T-helper 17 cell (primary cell): ENCODE results near the gene NOA1. TPM values are rescaled to one million over a fixed set of nuclear protein-coding genes. Genes with fewer than 3 reads are reported as not detected.
"Not testable (repeated sequence)": the region's sequence is repeated elsewhere in the genome, so short reads cannot be mapped to it uniquely, and the experiment has no call there.

Experiments
- ATAC-seq: fragments of 150-1000 bp; cut with Tn5 transposase; 2 replicates; pipeline ENCODE4 v1.10.0; 2021; ENCODE audit warnings: mild to moderate bottlenecking, moderate library complexity
- DNase-seq, 3 donors: peaks; one replicate each; pipeline versions ENCODE4 v3.0.0 to v3.0.0-alpha.2; 2020 to 2021
- H3K9me3 ChIP-seq: one replicate; pipeline ENCODE4 v1.7.0; 2013; ENCODE audit warnings: low read length, mild to moderate bottlenecking; ENCODE audit not compliant: control insufficient read depth, poor library complexity, severe bottlenecking
- H3K27ac Mint-ChIP-seq: one replicate; pipeline ENCODE4 v1.8.0; 2022; ENCODE audit warnings: mild to moderate bottlenecking, moderate library complexity, mixed read lengths
- H3K27me3 Mint-ChIP-seq: one replicate; pipeline ENCODE4 v1.8.0; 2022; ENCODE audit warnings: mixed read lengths
- H3K36me3 Mint-ChIP-seq: one replicate; pipeline ENCODE4 v1.8.0; 2022; ENCODE audit warnings: low read depth, mixed read lengths
- H3K4me1 Mint-ChIP-seq: one replicate; pipeline ENCODE4 v1.8.0; 2022; ENCODE audit warnings: mild to moderate bottlenecking, mixed read lengths
- H3K4me3 Mint-ChIP-seq: one replicate; pipeline ENCODE4 v1.8.0; 2022; ENCODE audit warnings: mild to moderate bottlenecking, moderate library complexity, mixed read lengths
- total RNA-seq, 4 donors: library from RNA in 2 of 4; stranded (reverse) in 2 of 4; gene quantifications; one replicate each; pipeline ENCODE4 v1.2.3 and lab custom pipeline; 2022 to 2026

Gene NOA1
- total RNA-seq, 2 donors from 2014 or later, result 15.1 to 15.6 TPM

DNA sequence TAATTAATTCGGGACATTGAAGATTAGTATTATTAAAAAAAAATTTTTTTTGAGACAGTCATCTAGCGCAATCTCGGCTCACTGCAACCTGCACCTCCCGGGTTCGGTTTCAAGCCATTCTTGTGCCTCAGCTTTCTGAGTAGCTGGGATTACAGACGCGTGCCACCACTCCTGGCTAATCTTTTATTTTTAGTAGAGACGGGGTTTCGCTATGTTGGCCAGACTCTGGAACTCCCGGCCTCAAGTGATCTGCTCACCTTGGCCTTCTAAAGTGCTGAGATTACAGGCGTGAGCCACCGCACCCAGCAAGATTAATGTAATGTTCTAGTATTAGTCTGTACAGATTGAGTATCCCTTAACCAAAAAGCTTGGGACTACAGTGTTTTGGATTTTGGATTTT is 37.0 kb downstream of the NOA1 start:
- ATAC-seq (no peak), DNase-seq (no peak)
- Mint-ChIP-seq H3K4me1 (peaks cover 6% of the 10 kb centered on the region), H3K27ac (no peak overlapping the region), H3K27me3 (no peaks in the 10 kb centered on the region), H3K4me3 (no peak overlapping the region), H3K36me3 (peaks cover 4% of the 10 kb centered on the region)
- H3K9me3 ChIP-seq, result no peaks in the 10 kb centered on the region

DNA sequence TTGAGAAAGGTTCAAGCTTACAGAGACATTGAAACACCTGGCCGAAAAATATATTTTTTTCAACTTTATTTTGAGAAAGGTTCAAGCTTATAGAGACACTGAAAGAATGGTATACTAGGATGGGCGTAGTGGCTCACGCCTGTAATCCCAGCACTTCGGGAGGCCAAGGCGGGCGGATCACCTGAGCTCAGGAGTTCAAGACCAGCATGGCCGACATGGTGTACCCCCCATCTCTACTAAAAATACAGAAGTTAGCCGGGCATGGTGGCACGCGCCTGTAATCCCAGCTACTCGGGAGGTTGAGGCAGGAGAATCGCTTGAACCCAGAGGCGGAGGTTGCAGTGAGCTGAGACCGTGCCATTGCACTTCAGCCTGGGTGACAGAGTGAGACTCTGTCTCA is 37.6 kb downstream of the NOA1 start:
- not testable (repeated sequence) for DNase-seq, H3K4me3 Mint-ChIP-seq, H3K4me1 Mint-ChIP-seq, ATAC-seq, H3K36me3 Mint-ChIP-seq, H3K9me3 ChIP-seq, H3K27ac Mint-ChIP-seq, H3K27me3 Mint-ChIP-seq

DNA sequence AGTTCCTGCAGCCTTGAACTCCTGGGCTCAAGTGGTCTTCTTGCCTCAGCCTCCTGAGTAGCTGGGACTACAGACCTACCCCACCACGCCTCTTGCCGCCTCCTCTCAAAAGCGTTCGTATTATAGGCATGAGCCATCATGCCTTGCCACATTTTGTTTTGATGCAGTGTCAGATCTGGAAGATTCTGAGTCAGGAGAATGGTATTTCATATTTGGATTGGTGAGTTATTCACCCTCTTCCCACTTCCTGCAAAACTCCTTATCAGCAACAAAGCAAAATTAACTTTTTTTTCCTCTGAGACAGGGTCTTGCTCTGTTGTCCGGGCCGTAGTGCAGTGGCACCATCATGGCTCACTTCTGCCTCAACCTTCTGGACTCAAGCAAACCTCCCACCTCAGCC is 40.1 kb downstream of the NOA1 start:
- Mint-ChIP-seq H3K36me3 (peaks cover 4% of the 10 kb centered on the region), H3K27me3 (no peaks in the 10 kb centered on the region), H3K27ac (peak overlapping the region; percentile 34), H3K4me3 (no peak overlapping the region), H3K4me1 (peaks cover 6% of the 10 kb centered on the region)
- DNase-seq (no peak), ATAC-seq (no peak)
- H3K9me3 ChIP-seq, result no peaks in the 10 kb centered on the region

DNA sequence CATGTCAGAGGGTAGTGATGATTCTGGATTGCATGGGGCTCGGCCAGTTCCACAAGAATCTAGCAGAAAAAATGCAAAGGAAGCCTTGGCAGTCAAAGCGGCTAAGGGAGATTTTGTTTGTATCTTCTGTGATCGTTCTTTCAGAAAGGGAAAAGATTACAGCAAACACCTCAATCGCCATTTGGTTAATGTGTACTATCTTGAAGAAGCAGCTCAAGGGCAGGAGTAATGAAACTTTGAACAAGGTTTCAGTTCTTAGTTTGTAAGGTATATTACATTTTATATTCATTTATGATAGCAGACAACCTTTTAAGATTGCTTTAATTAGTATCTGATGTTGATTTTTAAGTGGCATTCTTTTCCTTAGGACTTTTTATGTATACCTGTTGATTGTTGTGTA is 45.5 kb downstream of the NOA1 start:
- H3K36me3 Mint-ChIP-seq, result peaks cover 12% of the 10 kb centered on the region
- no peak overlapping the region for H3K4me3 Mint-ChIP-seq
- no peaks in the 10 kb centered on the region for H3K27me3 Mint-ChIP-seq

DNA sequence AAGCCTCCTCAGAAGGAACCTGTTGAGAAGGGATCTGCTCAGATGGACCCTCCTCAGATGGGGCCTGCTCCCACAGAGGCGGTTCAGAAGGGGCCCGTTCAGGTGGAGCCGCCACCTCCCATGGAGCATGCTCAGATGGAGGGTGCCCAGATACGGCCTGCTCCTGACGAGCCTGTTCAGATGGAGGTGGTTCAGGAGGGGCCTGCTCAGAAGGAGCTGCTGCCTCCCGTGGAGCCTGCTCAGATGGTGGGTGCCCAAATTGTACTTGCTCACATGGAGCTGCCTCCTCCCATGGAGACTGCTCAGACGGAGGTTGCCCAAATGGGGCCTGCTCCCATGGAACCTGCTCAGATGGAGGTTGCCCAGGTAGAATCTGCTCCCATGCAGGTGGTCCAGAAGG is 46.8 kb downstream of the NOA1 start:
- ATAC-seq, result no peak
- H3K27ac Mint-ChIP-seq, result no peak overlapping the region
- peaks cover 15% of the 10 kb centered on the region for H3K4me1 Mint-ChIP-seq
- DNase-seq, result no peak
- no peaks in the 10 kb centered on the region for H3K9me3 ChIP-seq
- peaks cover 12% of the 10 kb centered on the region for H3K36me3 Mint-ChIP-seq
- H3K27me3 Mint-ChIP-seq, result no peaks in the 10 kb centered on the region
- no peak overlapping the region for H3K4me3 Mint-ChIP-seq

More for the DNA sequence above, 45.5 kb downstream of the NOA1 start:
- ATAC-seq, result no peak
- H3K4me1 Mint-ChIP-seq, result peaks cover 15% of the 10 kb centered on the region
- no peaks in the 10 kb centered on the region for H3K9me3 ChIP-seq
- no peak overlapping the region for H3K27ac Mint-ChIP-seq
- no peak for DNase-seq

DNA sequence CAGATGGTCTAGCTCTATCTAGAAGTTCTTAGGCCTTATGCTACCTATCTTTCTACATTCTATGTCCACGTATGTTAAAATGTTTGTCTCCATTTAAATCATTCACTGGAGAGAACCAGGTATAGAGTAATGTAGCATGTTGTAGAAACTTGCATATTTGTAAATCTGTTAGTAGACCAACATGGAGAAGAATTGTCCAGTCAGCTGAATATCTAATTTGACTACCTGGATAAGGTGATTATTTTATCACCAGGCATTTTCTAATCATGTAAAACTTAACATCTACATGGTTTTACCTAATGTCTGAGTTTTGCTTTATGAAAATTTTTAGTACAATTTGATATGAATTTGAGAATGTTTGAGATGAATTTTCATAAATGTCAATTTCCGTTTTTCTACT is 50.2 kb downstream of the NOA1 start:
- DNase-seq, result no peak
- Mint-ChIP-seq H3K27me3 (no peaks in the 10 kb centered on the region), H3K36me3 (peaks cover 12% of the 10 kb centered on the region), H3K4me1 (peaks cover 15% of the 10 kb centered on the region), H3K4me3 (no peak overlapping the region), H3K27ac (no peak overlapping the region)
- no peak for ATAC-seq
- no peaks in the 10 kb centered on the region for H3K9me3 ChIP-seq

DNA sequence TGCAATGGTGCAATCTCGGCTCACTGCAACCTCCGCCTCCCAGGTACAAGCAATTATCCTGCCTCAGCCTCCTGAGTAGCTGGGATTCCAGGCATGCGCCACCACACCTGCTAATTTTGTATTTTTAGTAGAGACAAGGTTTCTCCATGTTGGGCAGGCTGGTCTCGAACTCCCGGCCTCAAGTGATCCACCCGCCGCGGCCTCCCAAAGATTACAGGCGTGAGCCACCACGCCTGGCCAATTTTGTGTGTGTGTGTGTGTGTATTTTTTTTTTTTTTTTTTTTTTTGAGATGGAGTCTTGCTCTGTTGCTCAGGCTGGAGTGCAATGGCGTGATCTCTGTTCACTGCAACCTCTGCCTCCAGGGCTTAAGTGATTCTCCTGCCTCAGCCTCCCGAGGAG is 62.4 kb downstream of the NOA1 start:
- H3K4me3 Mint-ChIP-seq, ATAC-seq, H3K27ac Mint-ChIP-seq: not testable (repeated sequence)

DNA sequence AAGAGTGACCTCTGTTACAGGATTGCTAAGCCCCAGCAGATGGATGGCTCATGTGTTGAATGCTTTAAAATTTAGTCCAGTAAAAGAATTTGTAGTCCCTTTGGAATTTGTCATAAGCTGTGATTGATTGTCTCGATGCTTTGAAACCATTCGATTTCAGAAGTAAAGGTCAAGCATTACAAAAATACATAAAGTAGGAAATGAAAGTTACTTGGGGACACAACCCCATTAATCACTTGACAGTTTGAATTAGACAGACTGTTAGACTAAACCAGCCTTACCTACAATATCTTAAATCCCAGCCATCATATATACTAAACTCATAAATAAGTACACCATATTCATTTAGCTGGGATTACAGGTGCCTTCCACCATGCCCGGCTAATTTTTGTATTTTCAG is 63.1 kb downstream of the NOA1 start:
- Mint-ChIP-seq H3K36me3 (no peaks in the 10 kb centered on the region), H3K27me3 (no peaks in the 10 kb centered on the region), H3K4me1 (peaks cover 38% of the 10 kb centered on the region), H3K4me3 (no peak overlapping the region), H3K27ac (no peak overlapping the region)
- DNase-seq (no peak), ATAC-seq (no peak)
- no peaks in the 10 kb centered on the region for H3K9me3 ChIP-seq

More for the DNA sequence above, 62.4 kb downstream of the NOA1 start:
- H3K9me3 ChIP-seq, DNase-seq, H3K27me3 Mint-ChIP-seq, H3K36me3 Mint-ChIP-seq: not testable (repeated sequence)
- peaks cover 33% of the 10 kb centered on the region for H3K4me1 Mint-ChIP-seq

Other genes starting within 250 kb of the NOA1 start
- gene SPINK2, start 155.9 kb downstream of the NOA1 start, total RNA-seq, result under 1 TPM in 1 of 2 donors, not detected in 1; 0.77 TPM
- gene REST, start 69.7 kb downstream of the NOA1 start, total RNA-seq, result 10 to 100 TPM; 56.6 to 66.3 TPM
- gene POLR2B, start 1.3 kb upstream of the NOA1 start, total RNA-seq, result 10 to 100 TPM; 77.7 to 88.2 TPM
- gene IGFBP7, start 132.8 kb upstream of the NOA1 start, total RNA-seq, result under 1 TPM; 0.22 to 0.37 TPM